Measurements from ENCODE around the gene NID1.

DNA sequence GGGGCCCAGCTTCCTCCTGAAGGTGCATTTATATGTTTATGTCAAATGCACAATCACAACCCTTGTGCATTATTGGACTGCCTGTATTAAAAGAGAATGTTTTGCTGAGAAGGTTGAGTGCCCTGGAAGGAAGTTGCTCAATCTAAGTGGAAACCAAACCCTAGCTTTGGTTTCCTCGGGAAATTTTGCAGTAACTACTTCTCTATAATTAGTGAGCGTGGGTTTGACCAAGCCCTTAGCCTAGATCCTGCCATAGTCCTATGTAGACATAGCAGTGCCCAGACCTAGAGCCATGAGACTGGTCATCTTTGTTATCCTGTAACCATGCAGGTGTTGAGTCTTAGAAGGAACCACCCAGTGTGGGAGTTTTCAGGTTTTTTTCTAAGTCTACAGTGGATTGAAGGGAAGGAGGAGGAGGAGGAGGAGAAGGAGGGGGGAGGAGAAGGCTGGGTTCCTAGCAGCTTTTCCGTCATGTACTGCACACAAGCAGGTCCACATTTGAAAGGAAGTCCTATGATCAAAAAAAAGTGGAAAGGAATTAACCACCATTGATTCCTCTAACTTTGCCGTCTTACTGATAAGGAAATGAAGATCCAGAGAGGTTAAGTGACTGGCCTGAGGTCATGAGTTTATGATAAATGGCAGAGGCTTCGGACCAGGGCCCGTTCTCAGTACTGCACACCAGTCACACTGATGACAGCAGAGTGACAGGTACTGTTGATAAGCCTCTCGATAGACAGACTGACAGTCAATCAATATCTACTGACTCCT lies 126.0 kb downstream of the NID1 start:
- TF ChIP-seq EP300 (IDR thresholded peaks at IDR 0.05) (no peak), POLR2A (IDR thresholded peaks at IDR 0.05) (no peak)
- TF ChIP-seq, protein P1, sequence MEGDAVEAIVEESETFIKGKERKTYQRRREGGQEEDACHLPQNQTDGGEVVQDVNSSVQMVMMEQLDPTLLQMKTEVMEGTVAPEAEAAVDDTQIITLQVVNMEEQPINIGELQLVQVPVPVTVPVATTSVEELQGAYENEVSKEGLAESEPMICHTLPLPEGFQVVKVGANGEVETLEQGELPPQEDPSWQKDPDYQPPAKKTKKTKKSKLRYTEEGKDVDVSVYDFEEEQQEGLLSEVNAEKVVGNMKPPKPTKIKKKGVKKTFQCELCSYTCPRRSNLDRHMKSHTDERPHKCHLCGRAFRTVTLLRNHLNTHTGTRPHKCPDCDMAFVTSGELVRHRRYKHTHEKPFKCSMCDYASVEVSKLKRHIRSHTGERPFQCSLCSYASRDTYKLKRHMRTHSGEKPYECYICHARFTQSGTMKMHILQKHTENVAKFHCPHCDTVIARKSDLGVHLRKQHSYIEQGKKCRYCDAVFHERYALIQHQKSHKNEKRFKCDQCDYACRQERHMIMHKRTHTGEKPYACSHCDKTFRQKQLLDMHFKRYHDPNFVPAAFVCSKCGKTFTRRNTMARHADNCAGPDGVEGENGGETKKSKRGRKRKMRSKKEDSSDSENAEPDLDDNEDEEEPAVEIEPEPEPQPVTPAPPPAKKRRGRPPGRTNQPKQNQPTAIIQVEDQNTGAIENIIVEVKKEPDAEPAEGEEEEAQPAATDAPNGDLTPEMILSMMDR (IDR thresholded peaks at IDR 0.05): no peak

Measured in suprapubic skin (tissue), 3 donors.